Upper lobe of left lung (tissue), 6 donors: ENCODE results near the gene ERP27. TPM values are rescaled to one million over a fixed set of nuclear protein-coding genes. Genes with fewer than 3 reads are reported as not detected.
A peak's percentile ranks its signal among the peaks of the same experiment; 100 is the strongest.

Source experiments
- ATAC-seq, 2 donors: fragments of 200-7000 bp; cut with Tn5 transposase; one replicate each; pipeline ENCODE4 v1.9.1; 2022; ENCODE audit warnings: mild to moderate bottlenecking in 2 of 2, moderate library complexity in 2 of 2; ENCODE audit not compliant: low FRiP score in 2 of 2
- DNase-seq, 2 donors: peaks; one replicate each; pipeline ENCODE4 v3.0.0-alpha.2; 2019 to 2020
- H3K27ac ChIP-seq, 4 donors: fragments of 200-600 bp; sonication (generic); one replicate each; pipeline ENCODE4 v1.5.1; 2016 to 2019
- H3K27me3 ChIP-seq, 4 donors: fragments of 200-600 bp; sonication (generic); one replicate each; pipeline ENCODE4 v1.5.1; 2017 to 2019
- H3K36me3 ChIP-seq, 4 donors: fragments of 200-600 bp; sonication (generic); one replicate each; pipeline ENCODE4 v1.5.1; 2016 to 2019
- H3K4me1 ChIP-seq, 4 donors: fragments of 200-600 bp; sonication (generic); one replicate each; pipeline ENCODE4 v1.5.1; 2018 to 2019
- H3K4me3 ChIP-seq, 4 donors: fragments of 200-600 bp; sonication (generic); one replicate each; pipeline ENCODE4 v1.5.1; 2017 to 2019; ENCODE audit warnings: mild to moderate bottlenecking in 2 of 4, moderate library complexity in 1 of 4
- H3K9me3 ChIP-seq, 4 donors: fragments of 200-600 bp; sonication (generic); one replicate each; pipeline ENCODE4 v1.5.1; 2018 to 2019
- CTCF ChIP-seq, 6 experiments: fragments of 450-650 bp in 4 of 6; fragments of 200-600 bp in 2 of 6; sonication (generic) in 2 of 6; IDR thresholded peaks; one replicate each; pipeline ENCODE4 v1.5.1; 2016 to 2019; ENCODE audit warnings: antibody characterized with exemption in 6 of 6
- EP300 ChIP-seq, 4 donors: sonication (generic); formaldehyde crosslinking; IDR thresholded peaks; one replicate each; pipeline ENCODE4 v1.5.1; 2017; ENCODE audit warnings: antibody characterized with exemption in 4 of 4, control low read depth in 2 of 4
- POLR2A ChIP-seq, 4 donors: fragments of 450-650 bp; IDR thresholded peaks; one replicate each; pipeline ENCODE4 v1.5.1; 2016 to 2017; ENCODE audit warnings: antibody characterized with exemption in 4 of 4, mild to moderate bottlenecking in 2 of 4
- POLR2AphosphoS5 ChIP-seq, 2 donors: sonication (generic); formaldehyde crosslinking; IDR thresholded peaks; one replicate each; pipeline ENCODE4 v1.5.1; 2017; ENCODE audit warnings: antibody characterized with exemption in 2 of 2
- WGBS, 2 donors: methylation state at CpG; one replicate each; pipeline ENCODE4 v1.1.5; 2017 to 2018; 5-methylcytosine and 5-hydroxymethylcytosine counted together
- total RNA-seq, 6 donors: library from RNA; depleted of rRNA in 4 of 6; stranded (reverse); fragments of >200 nt in 4 of 6; gene quantifications; one replicate each; pipeline versions ENCODE4 v1.1.0 to v1.2.1, GENCODE V29; 2016 to 2021
- donor health status: DM: no; HTN: no; CAD: no; lungs with moderate emphysema.
- donor health status: DM: no; HTN: yes; CAD: no; lungs with severe emphysema.

ERP27 gene
- total RNA-seq, 6 donors from 2014 or later: 1.2 to 25.0 (median 9.3) TPM; not detected in 1

GRCh38 chr12:14873440-14874185 is 64.7 kb downstream of the ERP27 start:
- TF ChIP-seq POLR2AphosphoS5 (IDR thresholded peaks at IDR 0.05): no peak
- no peak for TF ChIP-seq EP300 (IDR thresholded peaks at IDR 0.05)
- no peak for TF ChIP-seq POLR2A (IDR thresholded peaks at IDR 0.05)
- TF ChIP-seq CTCF (IDR thresholded peaks at IDR 0.05): no peak
- H3K9me3 ChIP-seq: no peaks in the 10 kb centered on the region
- no peak overlapping the region for H3K4me3 ChIP-seq
- 70 to 72% methylated on average over 1 of the region's 1 CpG for WGBS, 2 donors
- ATAC-seq (no peak), DNase-seq (no peak)
- no peaks in the 10 kb centered on the region for H3K27me3 ChIP-seq
- H3K27ac ChIP-seq: no peak overlapping the region
- no peaks in the 10 kb centered on the region for H3K4me1 ChIP-seq
- H3K36me3 ChIP-seq: no peaks in the 10 kb centered on the region

GRCh38 chr12:14871886-14872285 is 66.5 kb downstream of the ERP27 start:
- H3K27ac ChIP-seq: no peak overlapping the region
- no peak for ATAC-seq
- 90 to 93% methylated on average over 1 of the region's 1 CpG for WGBS, 2 donors
- H3K4me1 ChIP-seq: no peaks in the 10 kb centered on the region
- H3K4me3 ChIP-seq: no peak overlapping the region
- DNase-seq: no peak
- no peaks in the 10 kb centered on the region for H3K27me3 ChIP-seq
- H3K36me3 ChIP-seq: no peaks in the 10 kb centered on the region
- no peaks in the 10 kb centered on the region for H3K9me3 ChIP-seq
- TF ChIP-seq POLR2A (IDR thresholded peaks at IDR 0.05): no peak
- TF ChIP-seq CTCF (IDR thresholded peaks at IDR 0.05): no peak
- no peak for TF ChIP-seq EP300 (IDR thresholded peaks at IDR 0.05)
- no peak for TF ChIP-seq POLR2AphosphoS5 (IDR thresholded peaks at IDR 0.05)

GRCh38 chr12:14871247-14871646 is 67.1 kb downstream of the ERP27 start:
- WGBS, 2 donors: 93 to 100% methylated on average over 1 of the region's 1 CpG
- Histone ChIP-seq H3K27me3 (no peaks in the 10 kb centered on the region), H3K4me1 (no peaks in the 10 kb centered on the region), H3K36me3 (no peaks in the 10 kb centered on the region), H3K27ac (no peak overlapping the region), H3K9me3 (no peaks in the 10 kb centered on the region), H3K4me3 (no peak overlapping the region)
- DNase-seq (no peak), ATAC-seq (no peak)
- TF ChIP-seq POLR2AphosphoS5 (IDR thresholded peaks at IDR 0.05): no peak
- TF ChIP-seq POLR2A (IDR thresholded peaks at IDR 0.05): no peak
- TF ChIP-seq EP300 (IDR thresholded peaks at IDR 0.05): no peak
- no peak for TF ChIP-seq CTCF (IDR thresholded peaks at IDR 0.05)

GRCh38 chr12:14868916-14869506 is 69.3 kb downstream of the ERP27 start:
- Histone ChIP-seq H3K36me3 (no peaks in the 10 kb centered on the region), H3K27ac (no peak overlapping the region), H3K4me3 (no peak overlapping the region), H3K9me3 (no peaks in the 10 kb centered on the region), H3K4me1 (no peaks in the 10 kb centered on the region), H3K27me3 (no peaks in the 10 kb centered on the region)
- TF ChIP-seq POLR2A (IDR thresholded peaks at IDR 0.05) (no peak), POLR2AphosphoS5 (IDR thresholded peaks at IDR 0.05) (no peak), EP300 (IDR thresholded peaks at IDR 0.05) (no peak), CTCF (IDR thresholded peaks at IDR 0.05) (no peak)
- DNase-seq (peak in 1 of 2 donors; percentile 1), ATAC-seq (no peak)
- WGBS, 2 donors: 93 to 94% methylated on average over 3 of the region's 3 CpGs

Other genes with a start within 250 kb of the ERP27 start
- gene GUCY2C, start 241.9 kb downstream of the ERP27 start, total RNA-seq: 1 to 10 TPM in 1 of 6 donors, not detected in 5; 1.0 TPM
- gene WBP11, start 135.1 kb downstream of the ERP27 start, total RNA-seq: 10 to 100 TPM; 18.2 to 45.0 (median 25.3) TPM
- 1 to 10 TPM in 2 of 6 donors, under 1 TPM in 3, not detected in 1; 0.33 to 3.4 (median 0.94) TPM for gene C12orf60, start 134.9 kb downstream of the ERP27 start, total RNA-seq
- gene SMCO3, start 124.4 kb downstream of the ERP27 start, total RNA-seq: 1 to 10 TPM in 4 of 6 donors, under 1 TPM in 2; 0.33 to 3.1 (median 1.1) TPM
- 1 to 10 TPM in 4 of 6 donors, under 1 TPM in 2; 0.55 to 5.8 (median 2.1) TPM for gene ART4, start 95.0 kb downstream of the ERP27 start, total RNA-seq
- 100 to 1,000 TPM in 5 of 6 donors, 10 to 100 TPM in 1; 47.1 to 660 (median 286) TPM for gene MGP, start 52.7 kb downstream of the ERP27 start, total RNA-seq
- 100 to 1,000 TPM; 169 to 307 (median 211) TPM for gene ARHGDIB, start 23.1 kb upstream of the ERP27 start, total RNA-seq
- gene PDE6H, start 34.5 kb upstream of the ERP27 start, total RNA-seq: not detected